HEK293T (cell line): ENCODE measurements around the gene INPP4B.

Experiments
- CTCF ChIA-PET: fragments of 350-600 bp; formaldehyde crosslinking; extraction: SDS; loops from one replicate; lab custom pipeline; 2021; ENCODE audit warnings: antibody characterized with exemption, inconsistent platforms; lab: Yijun Ruan, JAX
- POLR2A ChIA-PET: fragments of 350-600 bp; formaldehyde crosslinking; extraction: SDS; loops from one replicate; lab custom pipeline; 2020; ENCODE audit warnings: antibody characterized with exemption, inconsistent platforms; lab: Yijun Ruan, JAX
- DNase-seq: peaks from one replicate; pipeline ENCODE4 v3.0.0; 2012; ENCODE audit warnings: mixed read lengths; ENCODE audit errors: extremely low spot score
- ARNT ChIP-seq: fragments of 450-650 bp; IDR thresholded peaks from 2 replicates; pipeline ENCODE4 v1.6.1; 2017; ENCODE audit warnings: mild to moderate bottlenecking
- BHLHE40 ChIP-seq: fragments of 450-650 bp; IDR thresholded peaks from 2 replicates; pipeline ENCODE4 v1.6.1; 2016; ENCODE audit warnings: mild to moderate bottlenecking, moderate library complexity, borderline replicate concordance
- CTBP1 ChIP-seq: fragments of 450-650 bp; IDR thresholded peaks from 2 replicates; pipeline ENCODE4 v1.6.1; 2016; ENCODE audit warnings: borderline replicate concordance
- ELF4 ChIP-seq: fragments of 450-650 bp; IDR thresholded peaks from 2 replicates; pipeline ENCODE4 v1.6.1; 2017; ENCODE audit warnings: antibody characterized with exemption
- FOXA1 ChIP-seq: fragments of 450-650 bp; IDR thresholded peaks from 2 replicates; pipeline ENCODE4 v1.6.1; 2016; ENCODE audit warnings: mild to moderate bottlenecking
- FOXK2 ChIP-seq: fragments of 450-650 bp; IDR thresholded peaks from 2 replicates; pipeline ENCODE4 v1.6.1; 2016; ENCODE audit warnings: mild to moderate bottlenecking
- FOXM1 ChIP-seq: fragments of 450-650 bp; IDR thresholded peaks from 2 replicates; pipeline ENCODE4 v1.6.1; 2017; ENCODE audit warnings: mild to moderate bottlenecking, borderline replicate concordance
- HDGF ChIP-seq: fragments of 450-650 bp; IDR thresholded peaks from 2 replicates; pipeline ENCODE4 v1.6.1; 2017; ENCODE audit warnings: antibody characterized with exemption, borderline replicate concordance
- L3MBTL2 ChIP-seq: fragments of 450-650 bp; conservative IDR thresholded peaks from 2 replicates; pipeline ENCODE4 v1.6.1; 2016; ENCODE audit warnings: mild to moderate bottlenecking
- LEF1 ChIP-seq: fragments of 450-650 bp; IDR thresholded peaks from 2 replicates; pipeline ENCODE4 v1.6.1; 2017; ENCODE audit warnings: mild to moderate bottlenecking, borderline replicate concordance
- NFRKB ChIP-seq: fragments of 450-650 bp; IDR thresholded peaks from 2 replicates; pipeline ENCODE4 v1.6.1; 2016; ENCODE audit warnings: mild to moderate bottlenecking, moderate library complexity
- PKNOX1 ChIP-seq: fragments of 450-650 bp; IDR thresholded peaks from 2 replicates; pipeline ENCODE4 v1.6.1; 2016
- SP1 ChIP-seq: fragments of 450-650 bp; IDR thresholded peaks from 2 replicates; pipeline ENCODE4 v1.6.1; 2017
- SUZ12 ChIP-seq: fragments of 450-650 bp; IDR thresholded peaks from 2 replicates; pipeline ENCODE4 v1.6.1; 2016; ENCODE audit warnings: mild to moderate bottlenecking
- TARDBP ChIP-seq: fragments of 450-650 bp; IDR thresholded peaks from 2 replicates; pipeline ENCODE4 v1.6.1; 2016
- ZNF384 ChIP-seq: fragments of 450-650 bp; IDR thresholded peaks from 2 replicates; pipeline ENCODE4 v1.6.1; 2016

Gene INPP4B

GRCh38 chr4:142092941-142093340 is 753.2 kb downstream of the INPP4B start:
- ChIA-PET CTCF (no interaction called here), POLR2A (no interaction called here)
- TF ChIP-seq FOXA1, result no peak
- TF ChIP-seq HDGF, result no peak
- no peak for TF ChIP-seq ARNT
- no peak for TF ChIP-seq FOXM1
- TF ChIP-seq NFRKB, result no peak
- no peak for TF ChIP-seq FOXK2
- no peak for TF ChIP-seq ZNF384
- TF ChIP-seq LEF1, result no peak
- no peak for TF ChIP-seq TARDBP
- TF ChIP-seq L3MBTL2, result no peak
- TF ChIP-seq PKNOX1, result no peak
- TF ChIP-seq CTBP1, result no peak
- TF ChIP-seq SUZ12, result no peak
- TF ChIP-seq BHLHE40, result no peak
- no peak for TF ChIP-seq SP1
- no peak for DNase-seq

- ChIA-PET POLR2A (no interaction called here), CTCF (no interaction called here)
- TF ChIP-seq ARNT (no peak), FOXM1 (no peak), HDGF (no peak), PKNOX1 (no peak), ELF4 (no peak), CTBP1 (no peak)
- no peak for DNase-seq
Measured at GRCh38 chr4:142091691-142092182, 754.4 kb downstream of the INPP4B start.

- no peak for DNase-seq
- no peak for TF ChIP-seq FOXK2
- no peak for TF ChIP-seq LEF1
- TF ChIP-seq ELF4, result no peak
- TF ChIP-seq ARNT, result no peak
- no peak for TF ChIP-seq HDGF
- ChIA-PET POLR2A (no interaction called here), CTCF (no interaction called here)
Measured at GRCh38 chr4:142091085-142091513, 755.0 kb downstream of the INPP4B start.

- TF ChIP-seq CTBP1, result no peak
- TF ChIP-seq PKNOX1, result no peak
- TF ChIP-seq SP1, result no peak
- no peak for TF ChIP-seq L3MBTL2
- TF ChIP-seq FOXM1, result no peak
- no peak for TF ChIP-seq ELF4
- TF ChIP-seq SUZ12, result no peak
- POLR2A ChIA-PET, result no interaction called here
- CTCF ChIA-PET, result no interaction called here
- no peak for DNase-seq
Measured at GRCh38 chr4:142088906-142089305, 757.2 kb downstream of the INPP4B start.

- TF ChIP-seq FOXK2, result no peak
- no peak for TF ChIP-seq HDGF
- TF ChIP-seq CTBP1, result no peak
- TF ChIP-seq ZNF384, result no peak
- TF ChIP-seq SUZ12, result no peak
- TF ChIP-seq ARNT, result no peak
- no peak for TF ChIP-seq NFRKB
- POLR2A ChIA-PET, result no interaction called here
- CTCF ChIA-PET, result interaction anchor here (0.6 kb wide), 1 partner anchor 220 kb away, joined by 4 read pairs; no protein-coding TSS in a partner anchor
- no peak for DNase-seq
Measured at GRCh38 chr4:142085513-142086292, 760.4 kb downstream of the INPP4B start.

- ChIA-PET CTCF (no interaction called here), POLR2A (no interaction called here)
- TF ChIP-seq CTBP1, result no peak
- no peak for TF ChIP-seq ARNT
- TF ChIP-seq BHLHE40, result no peak
- no peak for TF ChIP-seq NFRKB
- DNase-seq, result no peak
Measured at GRCh38 chr4:142083264-142083663, 762.8 kb downstream of the INPP4B start.

GRCh38 chr4:142081025-142081424 is 765.1 kb downstream of the INPP4B start:
- ChIA-PET CTCF (no interaction called here), POLR2A (no interaction called here)
- TF ChIP-seq ARNT, result no peak
- TF ChIP-seq SP1, result no peak
- TF ChIP-seq PKNOX1, result no peak
- no peak for TF ChIP-seq BHLHE40
- no peak for TF ChIP-seq NFRKB
- no peak for TF ChIP-seq FOXK2
- TF ChIP-seq FOXM1, result no peak
- no peak for TF ChIP-seq TARDBP
- TF ChIP-seq CTBP1, result no peak
- no peak for TF ChIP-seq FOXA1
- no peak for TF ChIP-seq L3MBTL2
- no peak for TF ChIP-seq HDGF
- no peak for TF ChIP-seq ZNF384
- no peak for TF ChIP-seq ELF4
- no peak for TF ChIP-seq SUZ12
- TF ChIP-seq LEF1, result no peak
- DNase-seq, result no peak
